ENCODE data around the gene ZFPM1. TPM values are rescaled to one million over a fixed set of nuclear protein-coding genes. Genes with fewer than 3 reads are reported as not detected.

Gene ZFPM1
- total RNA-seq, 1 donor from 2014 or later, result 11.1 TPM

DNA sequence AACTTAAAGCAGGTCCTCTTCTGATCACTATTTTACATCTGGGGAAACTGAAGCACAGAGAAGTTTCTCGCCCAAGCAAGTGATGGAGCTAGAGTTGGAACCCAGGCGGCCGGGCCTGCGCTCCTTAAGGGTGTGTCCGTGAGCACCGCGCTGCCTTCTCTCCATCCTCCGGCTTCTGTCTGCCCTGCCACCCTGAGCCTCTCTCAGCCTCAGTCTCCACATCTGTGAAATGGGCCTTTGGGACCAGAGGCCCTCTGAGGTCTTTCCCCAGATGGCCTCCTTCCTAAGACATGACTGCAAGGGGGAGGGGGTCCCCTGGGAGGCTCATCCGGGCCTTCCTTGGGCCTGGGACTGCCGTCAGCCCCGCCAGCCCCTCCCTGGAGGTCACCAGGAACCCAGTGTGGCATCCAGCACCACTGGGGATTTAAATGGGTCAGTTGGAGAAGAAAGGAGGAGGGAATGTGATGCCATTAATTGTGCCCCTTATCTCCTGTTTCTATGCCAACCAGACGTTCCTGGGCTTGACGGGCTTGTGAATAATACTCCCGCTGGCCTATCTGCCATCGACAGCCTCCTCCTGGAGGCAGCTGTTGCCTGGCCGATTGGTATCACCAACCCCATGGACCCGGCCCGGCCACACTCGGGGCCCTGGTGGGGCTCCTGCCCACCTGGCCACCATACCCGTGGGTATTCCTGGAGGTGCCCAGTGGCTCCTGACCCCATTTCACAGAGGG, 5.1 kb downstream of the ZFPM1 start:
- no peaks in the 10 kb centered on the region for H3K9me3 Mint-ChIP-seq
- DNase-seq (ENCODE audit: low read depth, low spot score), result no peak
- no peak overlapping the region for H3K4me3 Mint-ChIP-seq
- H3K4me1 Mint-ChIP-seq, result peaks cover 9% of the 10 kb centered on the region
- peaks cover 20% of the 10 kb centered on the region for H3K27me3 Mint-ChIP-seq (ENCODE audit: low read depth)
- H3K36me3 Mint-ChIP-seq (ENCODE audit: low read depth), result no peaks in the 10 kb centered on the region
- H3K27ac Mint-ChIP-seq (ENCODE audit: unreplicated experiment), result no peak overlapping the region
- no peak for TF ChIP-seq CTCF (conservative IDR thresholded peaks at IDR 0.05)

- Mint-ChIP-seq H3K27ac (ENCODE audit: unreplicated experiment) (no peak overlapping the region), H3K4me3 (peak overlapping the region; percentile 41), H3K4me1 (peaks cover 9% of the 10 kb centered on the region), H3K36me3 (ENCODE audit: low read depth) (no peaks in the 10 kb centered on the region), H3K9me3 (no peaks in the 10 kb centered on the region), H3K27me3 (ENCODE audit: low read depth) (peaks cover 20% of the 10 kb centered on the region)
- DNase-seq (ENCODE audit: low read depth, low spot score), result no peak
- TF ChIP-seq CTCF (conservative IDR thresholded peaks at IDR 0.05), result no peak
These were observed 5.7 kb downstream of the ZFPM1 start for GRCh38 chr16:88458773-88459235.

DNA sequence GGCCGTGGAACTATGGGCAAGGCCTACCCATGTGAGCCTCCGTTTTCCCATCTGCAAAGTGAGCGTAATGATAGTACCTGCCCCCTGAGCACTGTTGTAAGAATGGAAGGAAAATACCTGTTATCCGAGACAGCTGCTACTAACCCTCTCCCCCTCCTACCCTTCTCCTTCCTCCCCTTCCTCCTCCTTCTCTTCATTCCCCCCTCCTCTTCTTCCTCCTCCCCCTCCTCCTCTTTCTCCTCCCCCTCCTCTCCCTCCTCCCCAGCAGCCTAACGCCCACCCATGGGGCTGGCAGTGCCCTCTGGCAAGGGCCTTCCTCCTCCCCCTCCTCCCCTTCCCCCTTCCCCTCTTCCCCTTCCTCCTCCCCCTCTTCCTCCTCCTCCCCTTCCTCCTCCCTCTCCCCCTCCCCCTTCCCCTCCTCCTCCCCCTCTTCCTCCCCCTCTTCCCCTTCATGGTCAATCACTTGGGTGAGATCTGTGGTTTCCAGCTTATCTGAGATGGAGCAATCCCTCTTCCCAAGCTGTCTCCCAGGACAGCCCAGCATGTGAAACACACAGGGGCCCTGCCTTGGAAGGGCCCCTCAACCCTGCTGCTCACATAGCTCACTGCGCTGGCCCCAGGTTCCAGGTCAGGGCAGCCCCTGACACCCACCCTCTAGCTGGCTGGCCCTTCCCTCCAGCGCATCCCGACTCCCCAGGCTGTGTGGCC, 6.4 kb downstream of the ZFPM1 start:
- Mint-ChIP-seq H3K27me3 (ENCODE audit: low read depth) (peaks cover 18% of the 10 kb centered on the region), H3K36me3 (ENCODE audit: low read depth) (no peaks in the 10 kb centered on the region), H3K9me3 (no peaks in the 10 kb centered on the region), H3K4me3 (peak overlapping the region; percentile 47), H3K27ac (ENCODE audit: unreplicated experiment) (no peak overlapping the region), H3K4me1 (peaks cover 9% of the 10 kb centered on the region)
- DNase-seq (ENCODE audit: low read depth, low spot score), result no peak
- TF ChIP-seq CTCF (conservative IDR thresholded peaks at IDR 0.05), result no peak

GRCh38 chr16:88460496-88461330, 7.6 kb downstream of the ZFPM1 start:
- Mint-ChIP-seq H3K27ac (ENCODE audit: unreplicated experiment) (no peak overlapping the region), H3K4me3 (no peak overlapping the region), H3K4me1 (peaks cover 3% of the 10 kb centered on the region), H3K36me3 (ENCODE audit: low read depth) (no peaks in the 10 kb centered on the region), H3K9me3 (no peaks in the 10 kb centered on the region), H3K27me3 (ENCODE audit: low read depth) (peaks cover 11% of the 10 kb centered on the region)
- no peak for TF ChIP-seq CTCF (conservative IDR thresholded peaks at IDR 0.05)
- no peak for DNase-seq (ENCODE audit: low read depth, low spot score)

Measured in neural crest cell (in vitro differentiated cells).